COR-L47 (cell line): Measurements from ENCODE around the gene S1PR2.

ENCODE experiments used
- DNase-seq: peaks from one replicate; lab custom pipeline; 2025; lab: John Stamatoyannopoulos, UW

The S1PR2 gene, protein sequence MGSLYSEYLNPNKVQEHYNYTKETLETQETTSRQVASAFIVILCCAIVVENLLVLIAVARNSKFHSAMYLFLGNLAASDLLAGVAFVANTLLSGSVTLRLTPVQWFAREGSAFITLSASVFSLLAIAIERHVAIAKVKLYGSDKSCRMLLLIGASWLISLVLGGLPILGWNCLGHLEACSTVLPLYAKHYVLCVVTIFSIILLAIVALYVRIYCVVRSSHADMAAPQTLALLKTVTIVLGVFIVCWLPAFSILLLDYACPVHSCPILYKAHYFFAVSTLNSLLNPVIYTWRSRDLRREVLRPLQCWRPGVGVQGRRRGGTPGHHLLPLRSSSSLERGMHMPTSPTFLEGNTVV

DNA sequence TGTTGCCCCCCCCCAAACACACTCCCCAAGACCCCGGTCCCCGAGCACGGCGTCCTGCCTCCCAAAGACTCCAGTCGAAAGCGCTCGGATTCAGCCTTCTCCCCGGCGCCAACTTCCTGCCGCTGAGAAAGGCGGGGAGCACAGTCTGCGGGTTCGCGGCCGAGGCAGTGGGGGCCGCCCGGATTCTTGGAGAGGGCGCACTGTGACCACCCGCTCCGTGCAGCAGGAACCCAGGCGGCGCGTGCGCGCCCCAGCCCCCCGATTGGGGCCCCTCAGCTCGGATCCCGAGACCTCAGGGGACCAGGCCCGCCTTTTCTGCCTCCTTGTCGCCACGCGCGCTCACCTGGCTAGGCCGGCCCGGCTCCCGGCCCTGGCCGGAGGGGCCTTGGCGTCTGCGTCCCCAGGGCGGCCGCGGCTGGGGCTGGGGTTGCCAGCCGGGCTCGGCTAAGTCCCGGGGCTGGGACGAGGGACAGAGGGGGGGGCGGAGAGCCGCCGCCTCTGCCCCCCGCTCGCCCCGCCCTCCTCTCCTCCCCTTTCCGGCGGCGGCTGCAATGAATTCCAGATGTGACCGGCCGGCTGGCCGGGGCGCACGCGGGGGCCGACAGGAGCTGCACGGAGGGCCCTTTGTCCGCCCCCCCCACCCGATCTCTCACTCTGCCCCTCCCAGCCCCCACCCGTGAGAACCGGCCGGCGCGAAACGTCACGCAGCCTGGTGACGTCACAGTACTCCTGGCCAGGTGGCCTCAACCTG, at the start of gene S1PR2:
TSS of gene S1PR2 (minus strand) at position 471 of the 751 bp plus-strand sequence. CDS start 6,426 bp downstream, outside the sequence.
- DNase-seq = peak; percentile 69

DNA sequence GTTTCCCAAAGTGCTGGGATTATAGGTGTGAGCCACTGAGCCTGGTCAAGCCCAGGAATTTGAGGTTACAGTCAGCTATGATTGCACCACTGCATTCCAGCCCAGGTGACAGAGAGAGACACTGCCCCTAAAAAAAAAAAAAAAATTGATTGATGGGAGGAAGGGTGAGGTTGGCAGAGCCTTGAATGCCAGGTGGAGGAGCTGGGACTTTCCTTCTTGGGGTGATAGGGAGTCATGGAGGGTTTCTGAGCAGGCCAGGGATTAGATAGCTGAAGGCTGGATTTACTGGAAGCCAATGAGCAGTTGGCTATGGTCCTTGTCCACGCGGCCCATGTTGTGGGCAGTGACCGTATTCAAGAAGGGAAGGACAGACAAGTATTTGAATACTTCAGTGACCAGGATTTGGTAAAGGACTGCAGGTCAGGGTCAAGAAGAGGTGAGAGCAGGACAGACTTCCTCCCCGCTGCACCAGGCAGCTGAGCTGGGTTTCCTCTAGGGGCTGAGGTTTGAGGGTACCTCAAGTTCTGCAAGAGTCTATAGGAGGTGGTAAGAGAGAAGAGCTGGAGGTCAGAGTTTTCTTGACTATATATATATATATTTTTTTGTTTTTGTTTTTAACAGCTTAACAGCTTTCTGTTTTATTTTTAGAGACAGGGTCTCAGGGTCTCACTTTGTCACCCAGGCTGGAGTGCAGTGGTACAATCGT, 48.8 kb upstream of the S1PR2 start:
- DNase-seq = no peak

DNA sequence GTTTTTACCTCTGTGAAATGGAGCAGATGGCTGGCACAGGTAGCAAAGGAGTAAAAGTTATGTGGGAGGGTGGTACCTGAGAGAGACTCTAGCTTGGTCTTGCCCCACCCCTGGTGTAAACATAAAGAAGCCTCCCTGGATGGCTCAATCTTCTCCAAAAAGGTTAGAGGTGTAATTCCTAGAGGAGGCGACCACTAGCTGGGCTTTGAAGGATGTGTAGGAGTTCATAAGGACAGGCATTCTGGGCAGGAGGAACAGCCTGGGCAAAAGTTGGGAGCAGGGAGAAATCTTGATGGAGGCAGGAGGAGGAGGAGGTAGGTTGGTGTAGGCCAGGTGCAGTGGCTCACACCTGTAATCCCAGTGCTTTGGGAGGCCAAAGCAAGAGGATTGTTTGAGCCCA, 47.8 kb upstream of the S1PR2 start:
- DNase-seq = no peak

DNA sequence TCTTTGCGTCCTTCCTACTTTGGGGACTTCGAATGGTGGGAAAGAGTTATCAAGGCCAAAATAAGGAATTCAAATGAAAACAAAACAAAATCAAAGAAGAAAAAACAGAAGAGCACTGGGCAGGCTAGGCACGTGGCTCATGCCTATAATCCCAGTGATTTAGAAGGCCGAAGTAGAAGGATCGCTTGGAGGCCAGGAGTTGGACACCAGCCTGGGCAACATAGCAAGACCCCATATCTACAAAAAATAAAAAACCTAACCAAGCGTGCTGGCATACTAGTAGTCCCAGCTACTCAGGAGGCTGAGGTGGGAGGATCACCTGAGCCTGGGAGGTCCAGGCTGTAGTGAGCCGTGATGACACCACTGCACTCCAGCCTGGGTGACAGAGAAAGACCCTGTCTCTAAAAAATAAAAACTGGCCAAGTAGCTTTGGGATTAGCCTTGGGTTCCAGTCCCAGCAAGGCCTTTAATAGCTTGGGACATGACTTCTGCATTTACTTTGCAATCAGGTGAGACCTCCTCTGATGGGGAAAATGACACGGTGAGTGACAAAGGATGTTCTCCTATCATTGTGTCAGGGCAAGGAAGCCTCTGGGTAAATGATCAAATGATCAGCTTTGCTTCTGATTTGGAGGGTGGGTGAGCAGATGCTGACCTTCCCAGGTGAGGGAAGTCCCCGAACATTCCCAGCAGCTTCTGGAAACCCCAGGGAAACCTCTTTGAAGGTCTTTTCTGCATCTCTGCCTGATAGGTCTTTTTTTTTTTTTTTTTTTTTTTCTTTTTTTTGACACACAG, 46.9 kb upstream of the S1PR2 start:
- no peak for DNase-seq

DNA sequence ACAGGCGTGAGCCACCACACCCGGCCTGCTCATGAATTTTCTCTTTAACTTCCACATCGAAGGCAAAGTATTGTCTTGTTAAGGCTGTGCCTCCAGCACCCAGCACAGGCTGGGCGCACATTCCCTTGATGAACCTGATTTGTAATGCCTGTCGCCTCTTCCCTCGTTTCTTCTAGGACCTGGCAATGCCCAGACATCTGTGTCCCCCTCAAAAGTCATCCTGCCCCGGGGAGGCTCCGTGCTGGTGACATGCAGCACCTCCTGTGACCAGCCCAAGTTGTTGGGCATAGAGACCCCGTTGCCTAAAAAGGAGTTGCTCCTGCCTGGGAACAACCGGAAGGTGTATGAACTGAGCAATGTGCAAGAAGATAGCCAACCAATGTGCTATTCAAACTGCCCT, 43.5 kb upstream of the S1PR2 start:
- DNase-seq = no peak

DNA sequence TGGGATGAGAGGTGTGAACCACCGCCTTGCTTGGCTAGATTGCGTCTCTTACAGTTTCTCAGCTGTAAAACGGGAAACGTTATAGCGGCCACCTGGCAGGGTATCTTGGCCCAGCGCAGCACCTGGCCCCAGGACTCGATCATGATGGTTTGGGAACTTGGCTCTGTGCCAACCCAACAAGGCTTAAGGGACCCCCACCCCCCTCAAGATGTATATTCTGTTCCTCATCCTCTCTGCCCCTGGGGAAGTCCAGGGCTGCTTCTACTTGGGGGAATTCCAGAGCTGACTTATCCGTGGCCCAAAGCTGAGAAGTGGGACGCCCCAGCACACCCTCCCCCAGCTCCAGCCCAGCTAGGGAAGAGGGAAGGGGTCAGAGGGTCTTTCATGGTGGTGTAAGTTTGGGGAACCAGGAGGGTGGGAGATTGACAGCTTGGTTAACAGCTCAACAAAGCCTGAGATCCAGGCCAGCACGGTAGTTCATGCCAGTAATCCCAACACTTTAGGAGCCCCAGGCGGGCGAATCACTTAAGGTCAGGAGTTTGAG, 40.5 kb upstream of the S1PR2 start:
- no peak for DNase-seq

DNA sequence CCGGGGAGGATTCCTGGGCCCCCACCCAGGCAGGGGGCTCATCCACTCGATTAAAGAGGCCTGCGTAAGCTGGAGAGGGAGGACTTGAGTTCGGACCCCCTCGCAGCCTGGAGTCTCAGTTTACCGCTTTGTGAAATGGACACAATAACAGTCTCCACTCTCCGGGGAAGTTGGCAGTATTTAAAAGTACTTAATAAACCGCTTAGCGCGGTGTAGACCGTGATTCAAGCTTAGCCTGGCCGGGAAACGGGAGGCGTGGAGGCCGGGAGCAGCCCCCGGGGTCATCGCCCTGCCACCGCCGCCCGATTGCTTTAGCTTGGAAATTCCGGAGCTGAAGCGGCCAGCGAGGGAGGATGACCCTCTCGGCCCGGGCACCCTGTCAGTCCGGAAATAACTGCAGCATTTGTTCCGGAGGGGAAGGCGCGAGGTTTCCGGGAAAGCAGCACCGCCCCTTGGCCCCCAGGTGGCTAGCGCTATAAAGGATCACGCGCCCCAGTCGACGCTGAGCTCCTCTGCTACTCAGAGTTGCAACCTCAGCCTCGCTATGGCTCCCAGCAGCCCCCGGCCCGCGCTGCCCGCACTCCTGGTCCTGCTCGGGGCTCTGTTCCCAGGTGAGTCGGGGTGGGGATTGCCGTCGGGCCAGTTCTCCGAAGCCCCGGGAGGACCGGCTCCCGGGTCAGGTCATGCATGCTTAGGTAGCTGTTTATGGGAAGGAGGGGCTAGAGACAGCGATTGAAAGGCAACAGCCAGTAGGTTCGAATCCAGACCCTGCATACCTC, 39.7 kb upstream of the S1PR2 start, which contains the start of gene ICAM1:
TSS of gene ICAM1 (plus strand) at position 505 of the 779 bp plus-strand sequence. CDS start at position 545, 40 bp downstream.
- DNase-seq = peak; percentile 29

DNA sequence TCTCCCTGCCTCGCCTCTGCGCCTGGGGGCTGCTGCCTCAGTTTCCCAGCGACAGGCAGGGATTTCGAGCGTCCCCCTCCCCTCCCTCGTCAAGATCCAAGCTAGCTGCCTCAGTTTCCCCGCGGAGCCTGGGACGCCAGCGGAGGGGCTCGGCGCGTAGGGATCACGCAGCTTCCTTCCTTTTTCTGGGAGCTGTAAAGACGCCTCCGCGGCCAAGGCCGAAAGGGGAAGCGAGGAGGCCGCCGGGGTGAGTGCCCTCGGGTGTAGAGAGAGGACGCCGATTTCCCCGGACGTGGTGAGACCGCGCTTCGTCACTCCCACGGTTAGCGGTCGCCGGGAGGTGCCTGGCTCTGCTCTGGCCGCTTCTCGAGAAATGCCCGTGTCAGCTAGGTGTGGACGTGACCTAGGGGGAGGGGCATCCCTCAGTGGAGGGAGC, 39.1 kb upstream of the S1PR2 start:
- DNase-seq = no peak

DNA sequence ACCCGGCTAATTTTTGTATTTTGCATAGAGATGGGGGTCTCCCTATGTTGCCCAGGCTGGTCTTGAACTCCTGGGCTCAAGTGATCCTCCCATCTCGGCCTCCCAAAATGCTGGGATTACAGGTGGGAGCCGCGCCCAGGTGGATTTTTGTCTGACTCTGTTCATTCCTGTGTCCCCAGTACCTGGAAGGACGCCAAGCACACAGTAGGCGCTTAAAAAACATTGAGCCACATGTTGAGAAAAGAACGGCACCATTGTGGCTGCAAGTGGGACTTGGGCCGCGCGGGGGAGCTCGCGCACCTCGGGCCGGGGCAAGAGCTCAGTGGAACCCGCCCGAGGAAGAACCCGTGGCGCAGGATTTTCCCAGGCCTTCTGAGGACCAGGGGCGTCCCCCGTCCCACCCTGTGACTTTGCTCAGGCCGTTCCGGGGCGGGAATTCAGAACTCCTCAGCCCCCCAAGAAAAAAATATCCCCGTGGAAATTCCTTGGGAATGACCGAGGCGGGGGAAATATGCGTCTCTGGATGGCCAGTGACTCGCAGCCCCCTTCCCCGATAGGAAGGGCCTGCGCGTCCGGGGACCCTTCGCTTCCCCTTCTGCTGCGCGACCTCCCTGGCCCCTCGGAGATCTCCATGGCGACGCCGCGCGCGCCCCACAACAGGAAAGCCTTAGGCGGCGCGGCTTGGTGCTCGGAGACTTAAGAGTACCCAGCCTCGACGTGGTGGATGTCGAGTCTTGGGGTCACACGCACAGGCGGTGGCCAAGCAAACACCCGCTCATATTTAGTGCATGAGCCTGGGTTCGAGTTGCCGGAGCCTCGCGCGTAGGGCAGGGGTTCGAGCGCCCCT, 38.4 kb upstream of the S1PR2 start:
- DNase-seq = peak; percentile 45

DNA sequence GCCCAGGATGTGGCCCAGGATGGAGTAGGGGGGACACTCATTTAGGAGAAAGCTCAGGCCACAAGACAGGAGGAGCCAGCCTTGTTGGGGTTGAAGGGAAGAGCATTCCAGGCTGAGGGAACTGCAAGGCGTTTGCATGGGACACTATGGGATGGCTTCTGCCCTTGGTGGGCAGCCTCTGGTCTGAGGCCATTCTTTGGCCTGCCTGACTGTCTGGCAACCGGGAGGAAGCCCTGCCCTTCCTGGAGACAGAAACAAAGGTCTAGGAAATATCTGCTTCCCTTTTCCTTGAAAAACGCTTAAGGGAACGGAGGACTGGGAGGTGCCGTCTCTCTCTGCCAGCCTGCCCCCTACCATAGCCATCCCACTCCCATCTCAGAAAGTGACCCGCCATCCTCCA, 36.9 kb upstream of the S1PR2 start:
- DNase-seq = no peak

DNA sequence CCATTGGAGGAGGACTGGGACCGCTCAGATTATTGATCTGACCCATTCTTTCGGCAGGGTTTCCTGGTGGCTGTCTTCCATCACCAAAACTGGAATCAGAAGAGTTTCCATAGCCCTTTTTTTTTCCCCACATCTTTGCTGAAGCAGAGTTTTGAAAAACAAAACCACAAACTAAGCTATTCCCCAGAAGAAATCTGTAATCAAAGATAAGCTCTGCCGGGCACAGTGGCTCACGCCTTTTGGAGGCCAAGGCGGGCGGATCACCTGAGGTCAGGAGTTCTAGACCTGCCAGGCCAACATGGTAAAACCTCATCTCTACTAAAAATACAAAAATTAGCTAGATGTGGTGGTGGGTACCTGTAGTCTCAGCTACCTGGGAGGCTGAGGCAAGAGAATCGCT, 35.6 kb upstream of the S1PR2 start:
- DNase-seq = no peak

DNA sequence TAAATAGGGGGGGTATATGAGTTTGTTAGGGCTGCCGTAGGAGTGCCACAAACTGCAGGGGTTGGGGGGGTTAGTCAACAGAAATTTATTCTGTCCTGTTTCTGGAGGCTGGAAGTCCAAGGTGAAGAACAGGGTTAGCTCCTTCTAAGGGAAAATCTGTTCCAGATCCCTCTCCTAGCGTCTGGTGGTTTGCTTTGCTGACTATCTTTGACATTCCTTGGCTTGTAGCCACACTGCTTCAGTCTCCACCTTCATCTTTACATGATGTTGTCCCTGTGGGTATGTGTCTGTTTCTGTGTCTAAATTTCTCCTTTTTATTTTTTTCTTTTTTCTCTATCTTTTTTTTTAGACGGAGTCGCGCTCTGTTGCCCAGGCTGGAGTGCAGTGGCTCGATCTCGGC, 31.6 kb upstream of the S1PR2 start:
- no peak for DNase-seq

DNA sequence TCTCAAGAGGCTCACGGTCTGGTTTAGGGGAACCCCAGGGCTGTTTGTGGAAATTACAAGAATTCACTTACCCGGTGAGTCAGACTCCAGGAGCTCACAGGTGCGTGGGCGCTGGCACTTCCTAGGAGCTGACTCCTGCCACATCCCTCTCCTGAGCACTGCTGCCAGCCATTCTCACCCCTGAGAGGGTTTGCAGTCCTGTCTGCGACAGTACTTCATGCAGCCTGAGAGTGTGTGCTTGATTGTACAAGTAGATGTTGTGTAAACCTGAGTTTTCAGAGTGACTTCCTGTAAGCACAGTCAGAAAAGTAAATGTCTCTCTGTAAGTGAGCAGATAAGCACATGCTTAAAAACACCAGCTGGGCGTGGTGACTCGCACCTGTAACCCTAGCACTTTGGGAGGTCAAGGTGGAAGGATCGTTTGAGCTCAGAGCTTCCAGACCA, 29.0 kb upstream of the S1PR2 start:
- no peak for DNase-seq

DNA sequence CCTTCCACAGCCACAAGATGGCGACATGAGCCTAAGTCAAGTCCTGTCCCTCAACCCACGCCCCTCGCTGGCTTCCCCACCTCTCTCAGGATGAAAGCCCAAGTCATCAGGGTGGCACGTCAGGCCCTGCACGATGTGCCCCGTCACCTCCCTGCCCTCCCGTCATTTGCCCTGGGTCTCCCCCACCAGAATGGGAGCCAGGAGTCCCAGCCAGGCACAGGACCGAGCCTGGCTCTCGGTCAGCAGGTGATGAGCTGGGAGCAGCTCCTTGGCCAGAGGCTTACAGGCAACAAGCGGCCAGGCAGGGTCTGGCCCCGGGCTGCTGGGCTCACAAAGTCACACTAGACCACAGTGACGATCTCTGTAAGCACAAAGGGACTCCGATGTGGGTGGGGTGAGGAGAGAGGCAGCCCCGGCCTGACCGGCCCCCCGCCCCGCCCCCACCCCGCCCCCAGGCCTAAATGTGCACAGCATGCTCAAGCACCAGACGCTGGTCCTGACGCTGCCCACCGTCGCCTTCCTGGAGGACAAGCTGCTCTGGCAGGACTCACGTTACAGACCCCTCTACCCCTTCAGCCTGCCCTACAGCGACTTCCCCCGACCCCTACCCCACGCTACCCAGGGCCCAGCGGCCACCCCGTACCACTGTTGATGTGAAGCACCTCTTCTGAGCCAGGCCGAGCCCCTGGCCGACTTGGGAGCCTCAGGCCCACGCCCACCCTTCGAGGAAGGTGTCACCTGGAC, 28.2 kb upstream of the S1PR2 start:
- peak; percentile 82 for DNase-seq

DNA sequence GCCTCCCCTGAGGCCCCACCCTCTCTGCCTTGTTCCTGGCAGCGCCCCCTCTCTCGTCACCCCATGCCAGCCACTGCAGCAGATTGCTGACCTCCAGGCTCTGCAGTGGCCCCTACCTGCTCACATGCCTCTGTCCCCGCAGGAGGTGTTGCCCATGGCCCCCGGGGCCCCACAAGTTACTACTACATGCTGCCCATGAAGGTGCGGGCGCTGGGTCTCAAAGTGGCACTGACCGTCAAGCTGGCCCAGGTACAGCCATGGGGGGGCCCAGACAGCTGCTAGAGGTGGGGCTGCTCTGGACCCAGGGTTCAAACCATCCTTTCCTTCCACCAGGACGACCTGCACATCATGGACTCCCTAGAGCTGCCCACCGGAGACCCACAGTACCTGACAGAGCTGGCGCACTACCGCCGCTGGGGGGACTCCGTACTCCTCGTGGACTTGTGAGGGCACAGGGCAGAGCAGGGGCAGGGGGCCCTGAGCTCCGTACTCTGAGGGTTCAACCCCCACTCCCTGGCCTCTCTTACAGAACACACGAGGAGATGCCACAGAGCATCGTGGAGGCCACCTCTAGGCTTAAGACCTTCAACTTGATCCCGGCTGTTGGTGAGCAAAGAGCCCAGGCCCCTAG, 27.1 kb upstream of the S1PR2 start:
- no peak for DNase-seq

DNA sequence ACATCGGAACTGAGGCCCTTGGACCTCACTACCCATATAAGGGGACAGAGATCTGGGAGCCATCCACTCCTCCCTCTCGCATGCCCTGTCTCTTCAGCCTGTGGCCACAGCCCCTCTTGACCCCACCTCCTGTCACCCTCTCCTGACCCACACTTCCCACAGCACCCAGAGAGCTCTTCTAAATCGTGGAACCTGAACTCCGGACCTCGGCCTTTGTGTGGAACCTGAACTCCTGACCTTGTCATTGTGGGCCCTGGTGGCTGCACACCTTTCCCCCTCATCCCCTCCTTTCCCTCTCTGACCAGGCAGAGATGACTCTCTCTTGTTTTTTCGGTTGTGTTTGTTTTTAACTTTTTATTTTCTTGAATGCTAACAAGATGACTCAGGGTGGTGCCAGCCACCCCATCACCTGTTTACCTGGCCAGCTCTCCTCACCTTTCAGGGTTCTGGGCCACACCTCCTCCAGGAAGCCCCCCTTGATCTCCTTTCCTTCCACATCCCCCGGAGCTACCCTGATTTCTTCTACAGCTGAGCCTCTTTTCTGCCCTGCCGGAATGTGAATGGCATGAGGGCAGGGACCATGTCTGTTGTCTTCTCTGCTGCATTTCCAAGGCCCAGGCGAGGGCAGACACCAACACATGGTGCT, 26.0 kb upstream of the S1PR2 start:
- no peak for DNase-seq

DNA sequence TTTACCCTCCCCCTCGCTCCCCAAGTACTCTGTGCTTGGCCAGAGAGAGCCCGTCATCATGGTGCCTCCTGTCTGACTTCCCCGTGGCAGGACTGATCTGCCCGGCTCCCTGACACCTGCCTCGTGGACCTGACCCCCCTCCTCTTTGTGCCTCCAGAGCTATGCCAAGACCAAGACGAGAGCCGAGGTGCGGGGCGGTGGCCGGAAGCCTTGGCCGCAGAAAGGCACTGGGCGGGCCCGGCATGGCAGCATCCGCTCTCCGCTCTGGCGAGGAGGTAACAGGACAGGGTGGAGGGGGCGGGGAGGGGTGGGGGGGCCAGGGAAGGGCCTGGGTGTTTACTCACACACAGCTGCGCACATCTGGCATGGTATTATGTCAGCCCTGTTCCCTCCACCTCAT, 25.4 kb upstream of the S1PR2 start:
- DNase-seq = no peak

DNA sequence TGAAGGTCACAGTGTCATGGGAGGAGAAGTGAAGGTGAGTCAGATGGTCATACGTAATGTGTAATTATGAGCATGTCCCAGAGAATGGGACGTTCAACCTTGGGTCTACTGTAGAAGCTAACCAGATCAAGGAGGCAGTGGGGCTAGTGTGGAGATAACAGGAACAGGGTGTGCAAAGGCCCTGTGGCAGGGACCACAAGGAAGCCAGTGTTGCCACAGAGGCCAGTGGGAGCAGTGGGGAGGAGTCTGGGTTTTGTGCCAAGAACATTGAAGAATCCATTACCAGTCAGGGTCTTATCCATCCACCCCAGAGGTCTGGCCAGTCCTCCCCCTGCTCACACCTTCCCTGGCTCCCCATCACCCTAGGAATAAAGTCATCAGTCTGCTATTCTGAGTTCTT, 24.2 kb upstream of the S1PR2 start:
- no peak for DNase-seq
